TTC549 (cell line): ENCODE data around the gene DISC1.
"Not testable (repeated sequence)": the region's sequence is repeated elsewhere in the genome, so short reads cannot be mapped to it uniquely, and the experiment has no call there.

Experiments used
- FAIRE-seq: peaks from 2 replicates; lab custom pipeline; 2012; peaks lifted over from hg19 to GRCh38; lab: Jason Lieb, UNC

DISC1 gene

DNA sequence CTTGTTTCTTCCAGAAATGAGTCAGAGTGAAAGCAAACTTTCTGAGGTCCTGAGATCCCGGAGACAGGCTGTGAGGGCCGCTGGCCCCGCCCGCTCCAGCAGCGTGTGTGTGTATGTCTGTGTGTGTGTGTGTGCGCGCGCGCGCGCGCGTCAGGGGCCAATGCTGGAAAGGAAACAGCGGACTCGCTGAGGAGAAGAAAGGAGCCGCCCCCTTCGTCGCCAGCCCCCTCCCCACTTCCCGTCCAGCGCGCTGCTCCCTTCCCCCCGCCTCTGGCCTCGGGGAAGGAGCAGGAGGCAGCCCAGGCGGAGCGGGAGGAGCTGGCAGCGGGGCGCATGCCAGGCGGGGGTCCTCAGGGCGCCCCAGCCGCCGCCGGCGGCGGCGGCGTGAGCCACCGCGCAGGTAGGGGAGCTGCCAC, at the start of gene DISC1:
Gene DISC1, plus strand, starts transcription at position 256 of the 416 bp plus-strand sequence. Its CDS starts 78 bp downstream, at position 334.
- FAIRE-seq: no peak

GRCh38 chr1:231576804-231577718, 49.5 kb upstream of the DISC1 start:
- no peak for FAIRE-seq

- FAIRE-seq: no peak
These were observed 45.7 kb upstream of the DISC1 start for GRCh38 chr1:231580874-231581273.

DNA sequence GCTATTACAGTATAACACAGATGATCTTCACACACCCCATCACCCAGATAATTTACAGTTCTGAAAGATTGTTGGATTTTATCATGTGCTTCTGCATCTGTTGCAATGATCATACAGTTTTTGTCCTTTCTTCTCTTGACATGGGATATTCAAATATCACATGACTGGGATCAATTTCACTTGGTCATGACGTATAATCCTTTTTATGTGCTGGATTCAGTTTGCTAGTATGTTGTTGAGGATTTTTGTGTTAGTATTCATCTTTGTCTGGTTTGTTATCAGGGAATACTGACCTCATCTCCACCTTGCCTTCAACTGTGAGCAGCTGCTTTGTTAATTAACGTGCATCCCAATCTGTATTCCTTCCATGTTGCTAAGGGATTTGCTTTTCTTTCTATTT, 44.7 kb upstream of the DISC1 start:
- no peak for FAIRE-seq

DNA sequence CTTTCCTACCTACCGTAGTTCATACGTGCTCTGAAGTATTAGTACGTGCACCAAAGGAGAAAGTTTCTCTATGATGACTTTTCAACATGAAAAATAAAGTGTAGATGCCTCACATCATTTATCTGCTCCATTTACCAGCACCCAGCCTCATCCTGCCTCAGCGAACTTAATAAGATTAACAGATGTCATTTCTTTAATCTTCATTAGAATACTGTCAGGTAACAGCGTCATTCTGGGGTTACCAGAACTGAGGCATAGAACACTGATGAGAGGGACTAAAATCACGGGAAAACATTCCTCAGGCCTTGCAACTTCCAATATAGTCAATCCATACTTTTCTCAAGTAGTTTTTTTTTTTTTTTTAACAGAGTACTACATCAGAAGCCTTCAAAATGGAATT, 43.2 kb upstream of the DISC1 start:
- no peak for FAIRE-seq

DNA sequence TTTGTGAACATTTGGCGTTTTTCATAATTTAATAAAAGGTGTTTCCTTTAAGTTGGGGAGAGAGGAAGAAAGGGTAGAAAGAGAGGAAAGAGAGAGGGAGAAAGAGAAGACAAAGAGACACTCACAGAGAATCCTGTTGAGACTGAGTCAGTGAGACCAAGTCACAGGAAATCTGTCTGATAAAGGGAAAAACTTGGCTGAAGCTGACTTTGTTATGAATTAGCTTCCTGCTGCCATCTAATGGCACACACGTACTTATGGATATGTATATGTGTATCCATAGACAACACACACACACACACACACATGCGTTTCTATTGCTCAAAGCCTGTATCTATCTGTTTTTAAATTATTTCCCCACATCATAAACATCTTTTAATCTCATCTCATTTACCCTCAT, 42.5 kb upstream of the DISC1 start:
- peak; percentile 73 for FAIRE-seq

- no peak for FAIRE-seq
These were observed 41.7 kb upstream of the DISC1 start for GRCh38 chr1:231584921-231585320.

- FAIRE-seq: peak; percentile 91
These were observed 36.0 kb upstream of the DISC1 start for GRCh38 chr1:231590453-231591198.

DNA sequence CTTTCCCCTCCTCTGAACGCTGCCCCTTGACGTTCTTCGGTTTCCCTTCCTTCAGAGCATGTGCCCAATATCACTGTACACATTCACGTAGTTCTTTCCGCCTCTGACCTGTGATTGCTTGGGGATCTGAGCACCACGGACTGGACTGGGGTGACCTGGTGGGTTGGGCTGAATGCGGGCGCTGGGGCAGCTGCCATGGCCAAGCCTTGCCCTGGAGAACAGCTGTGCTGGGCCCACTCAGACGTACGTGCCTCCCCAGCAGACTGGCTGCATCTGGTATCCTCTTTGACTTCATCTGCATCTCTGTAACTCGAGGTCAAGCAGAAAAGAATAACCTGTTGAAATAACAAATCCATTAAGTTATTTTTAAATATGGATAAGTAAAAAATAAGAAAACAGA, 35.1 kb upstream of the DISC1 start:
- FAIRE-seq: no peak

- no peak for FAIRE-seq
These were observed 33.8 kb upstream of the DISC1 start for GRCh38 chr1:231592809-231593208.

GRCh38 chr1:231593264-231593663, 33.3 kb upstream of the DISC1 start:
- not testable (repeated sequence) for FAIRE-seq

- FAIRE-seq: no peak
These were observed 32.5 kb upstream of the DISC1 start for GRCh38 chr1:231594123-231594522.

DNA sequence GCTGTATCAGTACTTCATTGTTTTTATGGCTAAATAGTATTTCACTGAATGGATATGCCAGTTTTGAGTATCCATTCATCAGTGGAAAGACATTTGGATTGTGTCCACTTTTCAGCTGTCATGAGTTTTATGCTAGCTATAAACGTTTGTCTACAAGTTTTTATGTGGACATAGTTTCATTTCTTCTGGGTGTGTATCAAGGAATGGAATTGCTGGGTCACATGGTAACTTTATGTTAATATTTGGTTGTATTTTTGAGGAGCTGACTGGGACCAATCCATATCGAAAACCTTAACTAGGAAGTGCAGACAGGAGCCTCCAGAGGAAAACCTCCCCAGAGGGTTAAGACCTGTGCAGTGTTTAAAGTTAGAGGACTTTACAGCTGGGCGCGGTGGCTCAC, 31.8 kb upstream of the DISC1 start:
- FAIRE-seq: no peak

DNA sequence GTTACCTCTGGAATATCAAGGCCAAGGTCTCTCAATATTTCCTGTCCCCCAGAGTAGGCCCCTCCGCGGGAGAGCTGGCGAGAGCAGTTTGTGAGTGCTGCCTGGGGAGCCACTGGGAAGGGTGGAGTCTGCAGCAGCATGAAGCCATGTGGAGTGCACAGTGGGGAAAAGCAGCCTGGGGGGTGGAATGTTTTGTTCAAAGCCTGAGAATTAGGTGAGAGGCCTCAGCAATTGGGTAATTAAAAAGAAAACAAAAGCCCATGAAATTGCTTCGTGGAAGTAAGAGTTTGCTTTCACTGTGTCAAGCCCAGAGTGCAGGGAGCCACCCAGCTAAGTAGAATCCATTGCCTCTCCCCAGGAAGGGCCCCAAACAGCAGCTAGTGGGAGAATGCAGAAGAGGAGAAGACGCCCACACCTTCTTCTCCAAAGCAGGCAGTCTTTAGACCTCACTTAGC, 30.2 kb upstream of the DISC1 start:
- no peak for FAIRE-seq

GRCh38 chr1:231597971-231598370, 28.6 kb upstream of the DISC1 start:
- no peak for FAIRE-seq

GRCh38 chr1:231600458-231600976, 26.1 kb upstream of the DISC1 start:
- FAIRE-seq: no peak

- FAIRE-seq: peak; percentile 26
These were observed 24.5 kb upstream of the DISC1 start for GRCh38 chr1:231601824-231602672.

- FAIRE-seq: no peak
These were observed 24.0 kb upstream of the DISC1 start for GRCh38 chr1:231602673-231602984.

- peak; percentile 98 for FAIRE-seq
These were observed 22.9 kb upstream of the DISC1 start for GRCh38 chr1:231603598-231604275.

DNA sequence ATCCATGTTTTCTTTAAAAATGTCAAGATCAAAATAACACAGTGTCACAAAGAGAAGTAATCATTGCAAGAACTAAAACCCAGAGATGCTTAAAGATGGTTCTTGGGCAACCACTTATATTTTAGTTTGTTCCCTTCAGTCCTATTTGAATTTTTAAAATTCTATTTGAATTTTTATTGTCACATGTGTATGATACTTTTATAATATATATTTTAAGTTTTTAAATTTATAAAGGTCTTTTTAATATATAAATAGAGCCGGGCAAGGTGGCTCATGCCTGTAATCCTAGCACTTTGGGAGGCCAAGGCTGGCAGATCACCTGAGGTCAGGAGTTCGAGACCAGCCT, 22.3 kb upstream of the DISC1 start:
- no peak for FAIRE-seq

DNA sequence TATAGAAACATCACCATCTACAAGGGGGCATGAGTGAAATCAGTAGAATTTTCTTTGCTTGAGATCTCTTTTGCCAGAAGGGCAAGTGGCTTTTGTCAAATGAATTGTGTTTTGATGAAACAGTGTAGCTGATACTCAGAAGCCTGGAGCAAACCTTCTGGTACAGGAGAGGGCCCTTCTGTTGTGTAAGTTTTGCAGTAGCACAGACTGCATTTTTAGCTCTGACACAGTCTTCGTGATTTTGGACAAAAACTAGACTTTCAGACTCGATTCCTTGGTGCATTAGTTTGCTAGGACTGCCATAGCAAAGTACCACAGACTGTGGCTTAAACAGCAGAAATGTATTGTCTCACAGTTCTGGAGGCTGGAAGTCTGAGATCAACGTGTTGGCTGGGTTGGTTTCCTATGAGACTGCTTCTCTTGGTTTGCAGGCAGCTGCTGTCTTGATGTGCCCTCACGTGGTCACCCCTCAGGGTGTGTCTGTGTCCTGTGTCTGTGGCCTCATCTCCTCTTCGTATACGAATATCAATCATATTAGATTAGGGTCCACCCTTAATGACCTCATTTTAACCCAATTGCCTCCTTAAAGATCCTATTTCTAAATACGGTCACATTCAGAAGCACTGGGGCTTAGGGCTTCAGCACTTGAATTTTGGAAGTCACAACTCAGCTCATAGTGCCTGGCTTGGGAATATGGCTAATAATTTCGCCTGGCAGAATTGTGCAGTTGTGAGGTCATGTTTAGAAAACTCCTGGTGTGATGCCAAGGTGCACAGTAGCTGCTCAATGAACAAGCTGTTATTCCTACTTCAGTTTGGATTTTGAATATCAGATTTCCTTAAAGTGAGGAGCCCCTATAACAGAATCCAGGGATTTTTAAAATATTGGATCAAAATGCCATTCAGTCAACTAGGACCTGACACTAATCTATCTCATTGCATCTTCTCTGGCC, 21.2 kb upstream of the DISC1 start:
- no peak for FAIRE-seq
